GM15510 (cell line): Measurements from ENCODE around the gene HSFX2.
A peak's percentile ranks its signal among the peaks of the same experiment; 100 is the strongest.
"Not testable (repeated sequence)": the region's sequence is repeated elsewhere in the genome, so short reads cannot be mapped to it uniquely, and the experiment has no call there.

Experiments used
- POLR2A ChIP-seq: IDR thresholded peaks from 3 replicates; pipeline ENCODE4 v1.6.1; 2011; ENCODE audit warnings: borderline replicate concordance; ENCODE audit not compliant: insufficient read length; ENCODE audit errors: extremely low read depth

Gene HSFX2, protein sequence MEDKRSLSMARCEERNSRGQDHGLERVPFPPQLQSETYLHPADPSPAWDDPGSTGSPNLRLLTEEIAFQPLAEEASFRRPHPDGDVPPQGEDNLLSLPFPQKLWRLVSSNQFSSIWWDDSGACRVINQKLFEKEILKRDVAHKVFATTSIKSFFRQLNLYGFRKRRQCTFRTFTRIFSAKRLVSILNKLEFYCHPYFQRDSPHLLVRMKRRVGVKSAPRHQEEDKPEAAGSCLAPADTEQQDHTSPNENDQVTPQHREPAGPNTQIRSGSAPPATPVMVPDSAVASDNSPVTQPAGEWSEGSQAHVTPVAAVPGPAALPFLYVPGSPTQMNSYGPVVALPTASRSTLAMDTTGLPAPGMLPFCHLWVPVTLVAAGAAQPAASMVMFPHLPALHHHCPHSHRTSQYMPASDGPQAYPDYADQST

DNA sequence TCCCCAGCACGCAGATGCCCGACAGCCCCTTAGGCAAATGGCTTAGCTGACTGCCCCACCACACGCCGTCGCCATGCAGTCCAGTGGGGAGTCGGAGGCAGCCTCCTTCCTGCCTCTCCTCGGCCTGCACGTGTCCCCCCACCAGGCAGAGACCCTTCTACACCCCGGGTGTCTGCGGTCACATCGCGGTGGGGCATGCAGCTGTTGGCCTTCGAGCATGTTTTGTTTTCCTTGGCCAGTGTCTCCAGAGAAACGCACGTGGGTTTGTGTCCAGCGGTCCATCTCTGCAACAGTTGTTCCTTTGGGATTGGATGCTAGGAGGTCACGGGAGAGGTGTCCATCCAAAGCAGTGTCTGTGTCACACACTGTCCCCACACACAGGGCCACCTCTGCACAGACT is at the start of gene HSFX2:
TSS of gene HSFX2 (minus strand) at position 101 of the 400 bp plus-strand sequence. CDS start 614 bp downstream, outside the sequence.
- not testable (repeated sequence) for TF ChIP-seq POLR2A

GRCh38 chrX:149643496-149643895 is 48.4 kb upstream of the HSFX2 start:
- no peak for TF ChIP-seq POLR2A

- no peak for TF ChIP-seq POLR2A
Observed at GRCh38 chrX:149641835-149642234, 46.7 kb upstream of the HSFX2 start.

GRCh38 chrX:149641432-149641831 is 46.3 kb upstream of the HSFX2 start:
- TF ChIP-seq POLR2A: no peak

DNA sequence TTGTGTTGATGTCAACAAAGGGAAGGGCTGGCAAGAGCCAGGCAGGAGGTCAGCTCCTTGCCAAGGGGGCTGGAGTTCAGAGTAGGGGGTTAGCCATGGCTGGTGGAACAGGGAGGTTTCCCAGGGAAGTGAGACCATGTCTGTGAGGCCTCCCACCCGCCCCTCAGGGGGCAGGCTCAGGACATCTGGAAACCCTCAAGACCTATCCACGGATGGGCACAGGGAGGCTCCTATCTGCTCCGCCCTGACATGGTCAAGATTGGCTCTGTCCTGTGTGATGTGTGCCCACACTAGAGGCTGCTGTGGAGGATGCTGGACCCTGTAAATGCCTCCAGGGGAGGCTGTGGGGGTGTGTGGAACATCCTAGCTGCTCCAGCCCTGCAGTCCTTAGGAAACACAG is 44.5 kb upstream of the HSFX2 start:
- TF ChIP-seq POLR2A: no peak

DNA sequence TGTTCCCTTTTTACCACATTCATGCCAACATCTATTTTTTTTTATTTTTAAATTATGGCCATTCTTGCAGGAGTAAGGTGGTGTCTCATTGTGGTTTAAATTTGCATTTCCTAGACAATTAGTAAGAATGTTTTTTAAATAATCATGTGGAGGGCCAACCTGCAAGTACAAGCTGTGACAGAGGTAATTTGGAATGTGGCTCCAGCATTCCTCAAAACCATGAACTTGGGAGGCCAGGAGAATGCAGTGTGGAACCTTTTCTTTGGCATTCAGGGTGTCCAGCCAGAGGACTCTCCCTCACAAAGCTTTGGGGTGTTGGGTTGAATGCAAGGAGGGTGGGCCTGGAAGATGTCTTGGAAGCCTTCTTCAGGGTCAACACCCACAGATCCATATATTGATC is 43.7 kb upstream of the HSFX2 start:
- no peak for TF ChIP-seq POLR2A

GRCh38 chrX:149633511-149633910 is 38.4 kb upstream of the HSFX2 start:
- no peak for TF ChIP-seq POLR2A

- TF ChIP-seq POLR2A: peak; percentile 64
Observed at GRCh38 chrX:149631234-149632165, 36.4 kb upstream of the HSFX2 start, which contains the start of gene TMEM185A. TSS of gene TMEM185A (minus strand) at chrX:149631792. CDS start at chrX:149631580, 212 bp downstream.

DNA sequence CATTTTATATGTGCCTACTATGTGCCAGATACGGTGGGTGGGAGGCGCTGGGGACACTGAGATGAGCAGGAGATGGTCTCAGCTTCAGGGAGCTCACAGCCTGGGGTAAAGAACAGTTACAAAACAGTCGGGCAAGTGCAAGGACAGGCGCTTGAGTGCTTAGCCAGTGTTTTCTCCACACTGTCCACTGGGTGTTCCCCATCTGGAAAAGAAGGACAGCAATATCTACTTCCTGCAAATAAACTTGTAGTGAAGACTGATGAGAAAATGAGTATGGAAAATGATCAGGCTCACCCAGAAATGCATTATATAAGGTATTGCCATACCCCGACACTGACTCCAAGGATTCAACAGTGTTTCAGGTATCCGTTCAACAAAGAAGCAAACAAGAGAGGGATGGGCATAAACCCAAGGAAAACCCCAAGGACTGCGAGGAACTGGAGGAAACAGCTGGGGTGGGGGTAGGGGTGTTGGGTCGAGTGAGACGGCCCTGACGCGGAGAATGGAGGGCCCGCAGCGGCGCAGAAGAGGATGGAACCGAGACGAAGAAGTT is 35.6 kb upstream of the HSFX2 start:
- TF ChIP-seq POLR2A: no peak

DNA sequence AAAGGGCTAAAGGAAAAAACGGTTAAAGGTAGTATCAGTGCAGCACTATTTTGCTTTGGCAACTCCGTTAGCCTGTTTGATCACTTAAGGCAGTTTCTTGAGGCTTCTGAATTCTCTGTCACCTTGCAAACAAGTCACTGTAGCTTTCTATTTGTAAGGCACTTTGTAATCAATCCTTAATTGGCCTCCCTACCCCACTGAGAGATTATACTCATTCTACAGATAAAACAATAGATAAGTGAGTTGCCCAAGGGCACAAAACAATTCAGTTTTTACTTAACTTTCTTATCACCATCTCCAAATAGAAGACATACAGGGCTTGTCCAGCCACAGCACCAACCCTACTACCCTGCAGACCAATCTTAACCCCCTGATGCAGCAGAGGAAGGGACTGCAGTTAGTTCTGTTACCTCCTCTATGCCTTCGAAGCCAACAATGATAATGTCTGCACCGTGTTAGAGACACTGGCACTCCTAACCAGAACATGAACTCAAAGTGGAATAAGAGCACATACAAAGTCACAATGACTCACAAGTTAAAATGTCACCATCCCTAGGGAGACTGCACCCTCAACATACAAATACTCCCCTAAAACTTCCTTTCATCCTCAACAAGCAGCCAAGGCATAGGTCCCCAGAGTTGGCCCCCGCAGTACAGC is 34.7 kb upstream of the HSFX2 start:
- no peak for TF ChIP-seq POLR2A

- no peak for TF ChIP-seq POLR2A
Observed at GRCh38 chrX:149628768-149629167, 33.7 kb upstream of the HSFX2 start.

- TF ChIP-seq POLR2A: no peak
Observed at GRCh38 chrX:149628280-149628679, 33.2 kb upstream of the HSFX2 start.

GRCh38 chrX:149618871-149619270 is 23.8 kb upstream of the HSFX2 start:
- no peak for TF ChIP-seq POLR2A

DNA sequence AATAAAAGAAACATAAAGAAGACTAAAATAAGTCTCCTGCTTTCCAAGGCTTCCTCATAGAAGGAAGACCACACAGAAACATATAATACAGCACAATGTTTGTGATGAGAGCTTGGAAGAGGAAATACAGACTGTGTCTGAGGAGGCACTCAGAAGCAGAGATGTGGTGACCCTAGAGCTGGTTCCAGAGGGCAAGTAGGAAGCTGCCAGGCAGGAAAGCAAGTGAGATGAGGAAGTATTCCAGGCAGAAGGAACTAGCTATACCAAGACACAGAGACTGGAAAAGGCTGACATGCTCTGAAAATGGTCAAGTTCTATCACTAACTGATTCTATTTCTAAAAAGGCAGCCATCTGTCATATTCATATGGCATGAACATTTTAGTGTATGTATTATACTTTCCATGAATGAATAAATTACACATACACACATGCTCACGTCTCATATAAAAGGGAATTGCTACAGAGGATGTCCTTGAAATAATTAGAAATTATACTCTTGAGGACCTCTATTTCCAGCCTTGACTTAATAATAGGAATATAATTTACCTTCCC is 16.6 kb upstream of the HSFX2 start:
- TF ChIP-seq POLR2A: no peak
